ENCODE data around the gene NRXN3.

GRCh38 chr14:79680087-79680486 lies 1509.9 kb downstream of the NRXN3 start:
- TF ChIP-seq GATA2 (IDR thresholded peaks at IDR 0.05; ENCODE audit: low read depth, low read length) (no peak), GATA3 (IDR thresholded peaks at IDR 0.05; ENCODE audit: low read depth, low read length) (no peak)

Measured in SH-SY5Y (cell line).